CD4-positive, alpha-beta T cell (primary cell): ENCODE measurements around the gene EAF2. TPM values are rescaled to one million over a fixed set of nuclear protein-coding genes. Genes with fewer than 3 reads are reported as not detected.

Experiments
- ATAC-seq: fragments of 200-7000 bp; cut with Tn5 transposase; one replicate; pipeline ENCODE4 v1.10.0; 2022; ENCODE audit warnings: mild to moderate bottlenecking; ENCODE audit not compliant: poor library complexity
- CTCF ChIA-PET: fragments of 350-600 bp; sonication (Branson Sonifier 250); formaldehyde crosslinking; loops from one replicate; lab custom pipeline; 2021; ENCODE audit warnings: antibody characterized with exemption, inconsistent platforms; lab: Charles Lee
- POLR2A ChIA-PET: fragments of 350-600 bp; sonication (Branson Sonifier 250); formaldehyde crosslinking; loops from one replicate; lab custom pipeline; 2021; ENCODE audit warnings: antibody characterized with exemption, inconsistent platforms; lab: Charles Lee
- DNase-seq, 14 experiments: peaks; one replicate each; pipeline ENCODE4 v3.0.0-alpha.2; 2013 to 2020; ENCODE audit warnings: mixed read lengths in 2 of 14
- H3K27ac ChIP-seq, 2 donors: one replicate each; pipeline versions ENCODE4 v1.5.1 to v1.7.0; 2013; ENCODE audit warnings: low read length in 2 of 2, low read depth in 1 of 2, mild to moderate bottlenecking in 1 of 2
- H3K27me3 ChIP-seq, 2 experiments: 1 replicate in 1 of 2; 2 replicates in 1 of 2; pipeline versions ENCODE4 v1.6.1 to v1.7.0; 2013; ENCODE audit warnings: low read length in 2 of 2, control low read depth in 1 of 2, mild to moderate bottlenecking in 1 of 2, moderate library complexity in 1 of 2; ENCODE audit not compliant: insufficient read depth in 2 of 2, control insufficient read depth in 1 of 2
- H3K36me3 ChIP-seq: one replicate; pipeline ENCODE4 v1.6.1; 2013; ENCODE audit warnings: low read length, control low read depth; ENCODE audit not compliant: insufficient read depth
- H3K4me1 ChIP-seq: one replicate; pipeline ENCODE4 v1.6.1; 2013; ENCODE audit warnings: low read length, control low read depth; ENCODE audit not compliant: insufficient read depth
- H3K4me3 ChIP-seq: one replicate; pipeline ENCODE4 v1.5.1; 2013; ENCODE audit warnings: mild to moderate bottlenecking, low read length, moderate library complexity
- H3K9me3 ChIP-seq, 2 experiments: 1 replicate in 1 of 2; 2 replicates in 1 of 2; pipeline versions ENCODE4 v1.6.1 to v1.7.0; 2013; ENCODE audit warnings: low read length in 2 of 2, mild to moderate bottlenecking in 2 of 2, control low read depth in 1 of 2, moderate library complexity in 1 of 2; ENCODE audit not compliant: control insufficient read depth in 1 of 2, insufficient read depth in 1 of 2
- H3K27ac Mint-ChIP-seq: one replicate; pipeline ENCODE4 v1.8.0; 2020; ENCODE audit warnings: mixed read lengths
- H3K27me3 Mint-ChIP-seq: one replicate; pipeline ENCODE4 v1.8.0; 2021; ENCODE audit warnings: mixed read lengths
- H3K36me3 Mint-ChIP-seq: one replicate; pipeline ENCODE4 v1.8.0; 2021; ENCODE audit warnings: low read depth, mixed read lengths
- H3K4me1 Mint-ChIP-seq: one replicate; pipeline ENCODE4 v1.8.0; 2021; ENCODE audit warnings: low read depth, mixed read lengths
- H3K4me3 Mint-ChIP-seq: one replicate; pipeline ENCODE4 v1.8.0; 2020; ENCODE audit warnings: mild to moderate bottlenecking, mixed read lengths
- H3K9me3 Mint-ChIP-seq: one replicate; pipeline ENCODE4 v1.8.0; 2020; ENCODE audit warnings: mixed read lengths
- intact Hi-C, 2 experiments: fragments of 100-400 bp; cut with DNase I in 1 of 2; cut with micrococcal nuclease in 1 of 2; formaldehyde crosslinking; loops; one replicate each; pipeline versions ENCODE4 v1.15.1 to v1.9.0; 2023 to 2025; cut with DNase I, micrococcal nuclease
- total RNA-seq, 174 experiments: library from RNA in 2 of 174; stranded (reverse) in 2 of 174; gene quantifications; one replicate each; pipeline ENCODE4 v1.2.3 and lab custom pipeline; 2021 to 2026
- TF ChIP-seq, protein P1 (sequence below): fragments of 200-600 bp; IDR thresholded peaks from one replicate; pipeline ENCODE4 v1.8.0; 2022; ENCODE audit warnings: antibody characterized with exemption, mild to moderate bottlenecking

EAF2 gene
- total RNA-seq, 2 experiments from 2014 or later: 3.7 to 4.4 TPM

DNA sequence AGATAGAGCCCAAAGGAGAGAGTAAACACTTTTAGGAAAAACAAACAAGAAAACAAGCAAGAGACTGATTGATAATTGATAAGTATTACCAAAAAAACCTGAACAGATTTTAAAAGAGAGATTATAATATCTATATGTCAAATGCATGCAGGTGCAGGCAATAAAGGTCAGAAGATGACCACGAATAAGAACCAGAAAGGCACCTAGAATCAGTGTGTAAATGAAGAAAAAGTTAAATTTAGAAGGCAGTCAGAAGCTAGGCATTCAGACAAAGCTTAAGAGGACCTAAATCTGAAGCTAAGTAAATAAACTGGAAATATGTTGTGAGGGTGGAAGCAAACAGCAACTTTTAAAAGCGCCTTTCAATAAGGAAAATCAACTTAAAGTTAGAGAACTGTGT, 16.4 kb upstream of the EAF2 start:
- H3K4me3 Mint-ChIP-seq: no peak overlapping the region
- POLR2A ChIA-PET: interaction anchor here (0.9 kb wide), 1 partner anchor 16 kb away, joined by 4 read pairs; the partner anchor contains the start of genes EAF2 and IQCB1
- intact Hi-C loops: no loop called here

DNA sequence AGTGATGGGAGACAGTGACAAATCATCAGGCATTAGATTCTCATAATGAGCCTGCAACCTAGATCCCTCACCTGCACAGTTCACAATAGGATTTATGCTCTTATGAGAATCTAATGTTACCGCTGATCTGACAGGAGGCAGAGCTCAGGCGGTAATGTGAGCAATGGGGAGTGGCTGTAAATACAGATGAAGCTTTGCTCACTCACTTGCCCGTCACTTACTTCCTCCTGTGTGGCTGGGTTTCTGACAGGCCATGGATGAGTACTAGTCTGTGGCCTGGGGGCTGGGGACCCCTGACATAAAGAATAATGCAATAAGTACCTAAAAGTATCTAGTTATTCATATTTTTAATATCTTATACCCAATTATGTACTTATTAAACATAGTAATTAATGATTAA, 15.8 kb upstream of the EAF2 start:
- peaks cover 67% of the 10 kb centered on the region for H3K36me3 ChIP-seq
- peaks cover 0 to 7% of the 10 kb centered on the region in 2 experiments for H3K9me3 ChIP-seq
- no peak for ATAC-seq
- H3K27ac ChIP-seq: no peak overlapping the region
- peaks cover 95% of the 10 kb centered on the region for H3K36me3 Mint-ChIP-seq
- H3K9me3 Mint-ChIP-seq: peaks cover 10% of the 10 kb centered on the region
- TF ChIP-seq, protein P1, sequence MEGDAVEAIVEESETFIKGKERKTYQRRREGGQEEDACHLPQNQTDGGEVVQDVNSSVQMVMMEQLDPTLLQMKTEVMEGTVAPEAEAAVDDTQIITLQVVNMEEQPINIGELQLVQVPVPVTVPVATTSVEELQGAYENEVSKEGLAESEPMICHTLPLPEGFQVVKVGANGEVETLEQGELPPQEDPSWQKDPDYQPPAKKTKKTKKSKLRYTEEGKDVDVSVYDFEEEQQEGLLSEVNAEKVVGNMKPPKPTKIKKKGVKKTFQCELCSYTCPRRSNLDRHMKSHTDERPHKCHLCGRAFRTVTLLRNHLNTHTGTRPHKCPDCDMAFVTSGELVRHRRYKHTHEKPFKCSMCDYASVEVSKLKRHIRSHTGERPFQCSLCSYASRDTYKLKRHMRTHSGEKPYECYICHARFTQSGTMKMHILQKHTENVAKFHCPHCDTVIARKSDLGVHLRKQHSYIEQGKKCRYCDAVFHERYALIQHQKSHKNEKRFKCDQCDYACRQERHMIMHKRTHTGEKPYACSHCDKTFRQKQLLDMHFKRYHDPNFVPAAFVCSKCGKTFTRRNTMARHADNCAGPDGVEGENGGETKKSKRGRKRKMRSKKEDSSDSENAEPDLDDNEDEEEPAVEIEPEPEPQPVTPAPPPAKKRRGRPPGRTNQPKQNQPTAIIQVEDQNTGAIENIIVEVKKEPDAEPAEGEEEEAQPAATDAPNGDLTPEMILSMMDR: no peak
- no peak overlapping the region for H3K4me3 Mint-ChIP-seq
- ChIA-PET POLR2A (no interaction called here), CTCF (no interaction called here)
- H3K4me1 ChIP-seq: no peaks in the 10 kb centered on the region
- no peaks in the 10 kb centered on the region for H3K27me3 ChIP-seq
- intact Hi-C loops: no loop called here
- no peak overlapping the region for H3K27ac Mint-ChIP-seq
- no peak for DNase-seq
- no peaks in the 10 kb centered on the region for H3K27me3 Mint-ChIP-seq
- no peak overlapping the region for H3K4me3 ChIP-seq
- H3K4me1 Mint-ChIP-seq: peaks cover 58% of the 10 kb centered on the region

More for the DNA sequence above, 16.4 kb upstream of the EAF2 start:
- Mint-ChIP-seq H3K9me3 (peaks cover 10% of the 10 kb centered on the region), H3K27ac (no peak overlapping the region), H3K27me3 (no peaks in the 10 kb centered on the region), H3K36me3 (peaks cover 95% of the 10 kb centered on the region), H3K4me1 (peaks cover 64% of the 10 kb centered on the region)
- CTCF ChIA-PET: no interaction called here
- Histone ChIP-seq H3K4me1 (no peaks in the 10 kb centered on the region), H3K36me3 (peaks cover 60% of the 10 kb centered on the region), H3K27me3 (no peaks in the 10 kb centered on the region), H3K9me3 (peaks cover 0 to 7% of the 10 kb centered on the region in 2 experiments), H3K4me3 (no peak overlapping the region), H3K27ac (no peak overlapping the region)
- DNase-seq (no peak), ATAC-seq (no peak)
- TF ChIP-seq, protein P1: no peak

DNA sequence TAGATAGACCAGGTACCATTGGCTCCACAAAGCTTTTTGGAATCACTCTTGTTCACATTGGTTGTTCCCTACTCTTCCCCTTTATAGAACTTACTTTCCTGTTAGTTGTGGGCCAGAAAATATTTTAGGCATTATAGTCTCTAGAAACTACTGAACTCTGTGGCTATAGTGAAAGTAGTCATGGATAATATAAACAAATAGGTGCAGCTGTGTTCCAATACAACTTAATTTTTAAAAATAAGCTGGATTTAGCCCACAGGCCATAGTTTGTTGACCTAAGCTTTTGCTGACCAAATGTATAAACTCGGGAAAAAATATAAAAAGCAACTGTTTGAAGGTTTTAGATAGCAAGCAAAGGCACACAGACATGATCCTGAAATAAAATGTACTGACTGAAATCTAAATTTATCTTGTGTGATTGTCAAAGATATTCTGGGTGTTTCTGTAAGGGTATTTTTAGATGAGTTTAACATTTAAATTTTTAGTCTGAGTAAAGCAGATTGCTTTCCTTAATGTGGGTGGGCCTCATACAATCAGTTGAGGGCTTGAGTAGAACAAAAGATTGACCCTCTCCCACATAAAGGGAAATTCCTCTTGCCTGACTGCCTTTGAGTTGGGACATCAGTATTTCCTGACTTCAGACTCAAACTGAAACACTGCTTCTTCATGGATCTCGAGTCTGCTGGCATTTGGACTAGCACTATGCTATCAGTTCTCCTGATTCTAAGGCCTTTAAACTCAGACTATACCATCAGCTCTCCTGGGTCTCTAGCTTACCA, 13.4 kb upstream of the EAF2 start:
- DNase-seq (no peak), ATAC-seq (no peak)
- ChIA-PET POLR2A (no interaction called here), CTCF (interaction anchor here (0.6 to 1.3 kb wide), 2 partner anchors 8 to 438 kb away, joined by 3 read pairs; no protein-coding TSS in a partner anchor)
- TF ChIP-seq, protein P1: no peak
- peaks cover 12% of the 10 kb centered on the region for H3K9me3 Mint-ChIP-seq
- H3K36me3 ChIP-seq: peaks cover 83% of the 10 kb centered on the region
- no peaks in the 10 kb centered on the region for H3K4me1 ChIP-seq
- peaks cover 48% of the 10 kb centered on the region for H3K4me1 Mint-ChIP-seq
- H3K27ac Mint-ChIP-seq: no peak overlapping the region
- no peaks in the 10 kb centered on the region for H3K27me3 ChIP-seq
- intact Hi-C loops: no loop called here
- no peak overlapping the region for H3K27ac ChIP-seq
- H3K27me3 Mint-ChIP-seq: no peaks in the 10 kb centered on the region
- peaks cover 0 to 7% of the 10 kb centered on the region in 2 experiments for H3K9me3 ChIP-seq
- H3K4me3 ChIP-seq: no peak overlapping the region
- H3K4me3 Mint-ChIP-seq: no peak overlapping the region
- H3K36me3 Mint-ChIP-seq: peaks cover 95% of the 10 kb centered on the region
